HTR-8/SVneo (cell line): ENCODE results near the gene AFG1L.

Experiments
- DNase-seq: peaks from one replicate; pipeline ENCODE4 v3.0.0; 2011; ENCODE audit warnings: low spot score, mixed read lengths; ENCODE audit not compliant: insufficient read length
- FAIRE-seq: peaks from 2 replicates; lab custom pipeline; 2011; peaks lifted over from hg19 to GRCh38; lab: Jason Lieb, UNC

Gene AFG1L

GRCh38 chr6:108564178-108564577 is 269.3 kb downstream of the AFG1L start:
- FAIRE-seq (no peak), DNase-seq (no peak)

- FAIRE-seq (no peak), DNase-seq (no peak)
These were observed 270.4 kb downstream of the AFG1L start for GRCh38 chr6:108565091-108565766.

DNA sequence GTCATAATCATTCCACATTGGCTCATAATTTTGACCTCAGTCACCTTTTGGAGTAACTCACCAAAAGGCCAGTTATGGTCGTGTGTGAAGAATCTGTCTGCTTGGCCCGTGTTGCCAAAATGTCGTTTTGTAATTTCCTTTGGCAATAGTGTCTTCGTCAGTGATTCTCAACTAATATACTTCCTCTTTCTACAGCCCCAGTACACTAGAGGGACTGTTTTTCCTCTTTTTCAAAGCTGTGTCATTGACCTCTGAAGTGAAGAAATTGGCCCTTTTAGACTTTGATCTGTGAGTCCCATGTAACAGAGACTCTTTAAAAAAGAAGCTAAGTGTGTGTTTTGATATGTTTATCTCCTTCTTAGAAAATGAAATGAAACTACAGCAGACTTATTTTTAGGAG is 271.0 kb downstream of the AFG1L start:
- DNase-seq (no peak), FAIRE-seq (no peak)

GRCh38 chr6:108566406-108566805 is 271.6 kb downstream of the AFG1L start:
- no peak for FAIRE-seq
- DNase-seq, result no peak

DNA sequence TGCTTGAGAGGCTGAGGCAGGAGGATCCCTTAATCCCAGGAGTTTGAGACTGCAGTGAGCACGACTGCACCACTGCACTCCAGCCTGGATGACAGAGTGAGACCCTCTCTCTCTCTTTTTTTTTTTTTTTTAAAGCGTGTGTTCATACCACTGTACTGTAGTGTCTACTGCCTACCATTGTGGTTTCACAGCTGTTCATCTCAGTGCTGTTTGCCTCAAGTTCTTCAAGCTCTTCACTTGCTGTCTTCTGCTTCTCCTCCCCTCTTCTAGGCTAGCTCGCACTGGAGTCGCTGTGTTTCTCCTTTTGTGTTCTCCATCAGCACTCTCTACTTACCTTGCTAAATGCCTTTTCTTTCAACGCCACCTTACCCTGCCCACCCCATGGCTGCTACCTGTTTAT is 273.2 kb downstream of the AFG1L start:
- DNase-seq (no peak), FAIRE-seq (no peak)

DNA sequence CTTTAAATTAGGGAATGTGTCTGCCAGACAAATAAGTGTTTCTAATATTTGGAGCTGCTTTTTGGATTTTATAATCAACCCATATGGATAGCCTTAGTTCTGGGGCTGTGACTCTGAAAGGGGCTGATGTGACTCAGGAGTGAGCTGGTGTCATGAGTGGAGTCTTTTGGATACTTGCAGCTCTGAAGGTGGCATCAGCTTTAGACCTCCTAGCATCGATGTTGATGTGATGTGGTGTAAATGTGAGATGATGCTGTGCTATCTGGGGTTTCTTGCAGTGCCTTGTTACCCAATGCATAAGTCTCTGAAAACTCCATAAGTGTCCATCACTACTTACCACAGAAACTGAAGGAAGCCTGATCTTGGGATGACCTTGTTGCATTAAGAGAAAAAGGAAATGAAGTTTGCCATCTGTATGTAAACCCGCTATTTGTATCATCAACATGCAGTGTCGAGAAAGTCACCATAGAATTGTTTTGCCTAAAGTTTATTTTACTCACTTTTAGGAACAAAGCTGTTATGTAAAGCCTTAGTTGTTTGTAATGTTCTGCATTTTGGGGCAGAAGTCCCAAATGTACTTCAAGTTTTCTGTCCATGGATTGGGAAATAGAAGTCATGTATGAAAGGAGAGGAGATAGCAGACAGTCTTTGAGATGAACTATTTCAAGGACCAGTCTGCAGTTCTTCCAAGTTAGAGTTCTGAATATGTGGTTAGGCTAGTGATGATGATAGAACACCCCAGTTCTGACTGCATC is 273.9 kb downstream of the AFG1L start:
- no peak for DNase-seq
- no peak for FAIRE-seq

DNA sequence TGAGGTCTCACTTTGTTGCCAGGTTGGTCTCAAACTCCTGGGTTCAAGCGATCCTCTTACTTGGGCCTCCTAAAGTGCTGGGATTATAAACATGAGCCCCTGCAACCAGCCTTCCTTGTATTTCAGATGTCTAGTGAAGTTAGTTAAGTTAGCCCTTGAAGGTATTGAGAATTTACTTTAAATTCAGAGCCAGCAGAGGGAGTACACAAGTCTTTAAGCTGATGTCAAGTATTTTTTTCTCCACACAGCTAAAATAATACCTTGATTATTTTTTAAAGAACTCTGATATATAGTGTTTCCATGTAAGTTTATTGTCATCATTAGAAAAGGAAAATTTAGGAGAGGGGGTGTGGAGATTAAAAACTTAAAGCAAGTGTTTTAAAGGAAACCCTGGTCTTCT is 275.7 kb downstream of the AFG1L start:
- DNase-seq (no peak), FAIRE-seq (no peak)

DNA sequence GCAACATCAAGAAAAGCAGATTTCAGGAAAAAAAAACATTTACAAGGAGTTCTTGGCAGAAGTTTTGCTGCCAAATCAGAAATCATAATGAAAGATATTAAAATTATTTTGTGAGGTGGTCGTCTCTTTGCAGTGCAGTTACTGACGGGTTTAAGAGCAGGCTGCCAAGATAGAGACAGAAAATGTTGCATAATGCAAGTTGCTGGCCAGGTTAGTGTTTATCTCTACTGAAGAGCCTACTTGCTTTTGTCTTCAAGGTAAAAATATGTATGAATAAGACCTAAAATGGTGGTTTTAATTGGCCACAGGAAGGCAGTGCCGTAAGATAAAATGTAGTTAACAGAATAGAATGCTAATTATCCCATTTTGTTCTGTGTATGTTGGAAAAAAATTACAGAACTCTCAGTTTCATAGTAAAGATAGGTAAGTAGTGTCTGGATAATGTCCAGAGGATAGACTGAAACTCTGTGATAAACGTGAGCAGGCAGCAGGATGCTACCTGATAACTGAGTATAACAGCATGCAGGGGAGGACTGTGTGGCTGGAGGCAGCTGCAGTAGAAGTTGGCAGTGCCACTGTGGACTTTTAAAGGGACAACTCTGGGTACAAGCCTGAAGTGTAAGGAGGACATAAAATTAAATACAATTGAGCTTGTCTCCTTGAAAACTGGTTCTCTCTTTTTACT is 279.7 kb downstream of the AFG1L start:
- FAIRE-seq, result no peak
- no peak for DNase-seq
